ENCODE data around the gene SLAMF7. TPM values are rescaled to one million over a fixed set of nuclear protein-coding genes. Genes with fewer than 3 reads are reported as not detected.
A peak's percentile ranks its signal among the peaks of the same experiment; 100 is the strongest.
"Not testable (repeated sequence)": the region's sequence is repeated elsewhere in the genome, so short reads cannot be mapped to it uniquely, and the experiment has no call there.

SLAMF7 gene
- total RNA-seq, 1 donor: not detected

DNA sequence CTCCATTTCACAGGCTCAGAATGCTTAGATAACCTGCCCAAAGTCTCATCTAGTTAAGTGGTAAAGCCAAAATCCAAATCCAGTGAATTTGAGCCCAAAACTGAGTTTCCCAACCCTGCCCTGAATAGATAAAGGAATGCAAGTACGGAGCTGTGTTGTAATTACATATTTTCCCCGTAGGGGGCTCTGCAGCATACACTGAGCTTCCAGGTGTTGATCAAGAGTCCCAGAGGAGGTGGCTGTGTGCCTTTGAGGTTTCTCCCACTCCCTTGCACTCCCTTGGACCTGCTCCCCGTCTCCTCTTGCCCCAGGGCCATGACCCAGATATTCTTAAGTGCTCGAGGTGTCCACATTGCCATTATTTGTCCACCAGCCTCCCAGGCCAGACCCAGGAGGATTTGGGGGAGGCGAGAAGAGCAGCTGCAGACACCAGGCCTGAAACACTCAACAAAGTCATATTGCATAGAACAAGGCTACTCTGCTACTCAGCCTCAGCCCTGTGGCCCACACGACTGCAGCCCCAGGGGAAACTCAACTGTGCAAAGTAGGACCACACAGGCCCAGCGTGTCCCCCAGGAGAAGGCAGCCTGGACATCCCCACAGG, 38.5 kb downstream of the SLAMF7 start:
- peak; percentile 6 for DNase-seq (ENCODE audit: low read depth)
- TF ChIP-seq, protein P1, sequence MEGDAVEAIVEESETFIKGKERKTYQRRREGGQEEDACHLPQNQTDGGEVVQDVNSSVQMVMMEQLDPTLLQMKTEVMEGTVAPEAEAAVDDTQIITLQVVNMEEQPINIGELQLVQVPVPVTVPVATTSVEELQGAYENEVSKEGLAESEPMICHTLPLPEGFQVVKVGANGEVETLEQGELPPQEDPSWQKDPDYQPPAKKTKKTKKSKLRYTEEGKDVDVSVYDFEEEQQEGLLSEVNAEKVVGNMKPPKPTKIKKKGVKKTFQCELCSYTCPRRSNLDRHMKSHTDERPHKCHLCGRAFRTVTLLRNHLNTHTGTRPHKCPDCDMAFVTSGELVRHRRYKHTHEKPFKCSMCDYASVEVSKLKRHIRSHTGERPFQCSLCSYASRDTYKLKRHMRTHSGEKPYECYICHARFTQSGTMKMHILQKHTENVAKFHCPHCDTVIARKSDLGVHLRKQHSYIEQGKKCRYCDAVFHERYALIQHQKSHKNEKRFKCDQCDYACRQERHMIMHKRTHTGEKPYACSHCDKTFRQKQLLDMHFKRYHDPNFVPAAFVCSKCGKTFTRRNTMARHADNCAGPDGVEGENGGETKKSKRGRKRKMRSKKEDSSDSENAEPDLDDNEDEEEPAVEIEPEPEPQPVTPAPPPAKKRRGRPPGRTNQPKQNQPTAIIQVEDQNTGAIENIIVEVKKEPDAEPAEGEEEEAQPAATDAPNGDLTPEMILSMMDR (IDR thresholded peaks at IDR 0.05; ENCODE audit: insufficient read depth, low read length): no peak

DNA sequence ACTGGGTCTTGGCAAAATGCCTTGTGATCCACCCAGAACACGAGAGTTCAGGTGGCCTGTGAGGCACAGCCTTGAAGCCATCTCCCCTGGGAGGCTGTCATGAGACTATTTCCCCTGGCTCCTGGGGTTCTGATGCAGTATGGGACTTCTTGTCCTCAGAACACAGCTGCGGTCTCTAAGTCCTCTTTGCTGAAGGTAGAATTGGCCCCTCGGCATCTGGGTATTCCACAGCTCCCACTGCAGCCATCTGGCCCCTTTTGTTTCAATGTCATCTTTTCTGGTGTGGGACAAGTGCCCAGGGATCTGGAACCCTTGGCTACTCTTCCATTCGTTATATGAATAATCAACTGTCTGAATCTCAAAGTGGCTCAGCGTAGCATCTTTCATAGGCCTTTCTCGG, 39.9 kb downstream of the SLAMF7 start:
- no peak for DNase-seq (ENCODE audit: low read depth)
- no peak overlapping the region for H3K4me3 ChIP-seq (ENCODE audit: low read depth, low read length)
- TF ChIP-seq, protein P1 (IDR thresholded peaks at IDR 0.05; ENCODE audit: insufficient read depth, low read length): no peak

More for the DNA sequence above, 38.5 kb downstream of the SLAMF7 start:
- no peak overlapping the region for H3K4me3 ChIP-seq (ENCODE audit: low read depth, low read length)

DNA sequence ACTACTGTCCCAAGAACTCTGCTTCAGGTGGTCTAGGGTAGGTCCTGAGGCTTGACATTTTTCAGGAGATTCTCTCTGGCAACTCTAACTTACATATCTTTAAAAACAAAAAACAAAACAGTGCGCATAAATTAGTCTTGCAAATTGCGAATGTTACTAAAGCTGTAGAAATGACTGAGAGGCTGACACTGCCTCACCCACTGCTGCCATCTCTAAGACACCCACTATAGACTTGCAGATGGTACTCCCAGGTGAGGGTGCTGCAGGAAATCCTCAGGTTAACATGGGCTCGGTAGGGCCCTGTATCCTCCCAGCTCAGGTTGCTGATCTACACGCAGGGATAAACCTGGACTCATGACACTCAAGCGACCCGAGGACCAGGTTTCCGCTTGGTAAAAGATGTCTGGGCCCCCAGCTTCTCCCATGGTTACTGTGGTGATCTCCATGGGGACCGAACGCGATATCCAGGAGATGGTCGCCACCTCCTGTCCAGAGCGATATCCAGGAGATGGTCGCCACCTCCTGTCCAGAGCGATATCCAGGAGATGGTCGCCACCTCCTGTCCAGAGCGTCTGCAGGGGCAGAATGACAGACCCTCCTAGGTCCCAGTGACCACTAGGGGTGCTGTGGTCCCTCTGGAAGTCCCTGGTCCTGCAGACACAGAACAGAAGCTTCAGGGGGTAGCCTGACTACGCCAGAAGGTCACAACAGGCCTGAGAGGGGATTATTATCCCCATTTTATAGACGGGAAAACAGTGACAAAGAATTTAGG, 40.8 kb downstream of the SLAMF7 start:
- no peak for DNase-seq (ENCODE audit: low read depth)
- H3K4me3 ChIP-seq (ENCODE audit: low read depth, low read length): no peak overlapping the region
- TF ChIP-seq, protein P1 (IDR thresholded peaks at IDR 0.05; ENCODE audit: insufficient read depth, low read length): peak; percentile 11

DNA sequence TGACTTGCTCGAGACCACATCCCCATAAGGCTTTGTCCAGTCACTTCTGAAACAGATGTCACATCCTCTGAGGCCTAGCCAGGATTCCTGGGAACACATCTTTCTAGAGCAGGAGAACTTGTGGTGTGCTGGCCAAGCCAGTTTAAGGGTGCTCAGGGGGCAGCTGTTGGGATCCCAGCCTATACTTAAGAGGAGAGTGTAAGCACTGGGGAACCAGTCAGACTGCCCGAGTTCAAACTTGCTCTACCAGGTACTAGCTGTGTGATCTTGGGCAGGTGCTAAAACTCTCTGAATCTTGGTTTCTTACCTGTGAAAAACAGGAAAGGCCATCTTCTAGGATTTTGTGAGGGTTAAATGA, 41.3 kb downstream of the SLAMF7 start:
- TF ChIP-seq, protein P1 (IDR thresholded peaks at IDR 0.05; ENCODE audit: insufficient read depth, low read length): no peak
- no peak for DNase-seq (ENCODE audit: low read depth)
- H3K4me3 ChIP-seq (ENCODE audit: low read depth, low read length): no peak overlapping the region

DNA sequence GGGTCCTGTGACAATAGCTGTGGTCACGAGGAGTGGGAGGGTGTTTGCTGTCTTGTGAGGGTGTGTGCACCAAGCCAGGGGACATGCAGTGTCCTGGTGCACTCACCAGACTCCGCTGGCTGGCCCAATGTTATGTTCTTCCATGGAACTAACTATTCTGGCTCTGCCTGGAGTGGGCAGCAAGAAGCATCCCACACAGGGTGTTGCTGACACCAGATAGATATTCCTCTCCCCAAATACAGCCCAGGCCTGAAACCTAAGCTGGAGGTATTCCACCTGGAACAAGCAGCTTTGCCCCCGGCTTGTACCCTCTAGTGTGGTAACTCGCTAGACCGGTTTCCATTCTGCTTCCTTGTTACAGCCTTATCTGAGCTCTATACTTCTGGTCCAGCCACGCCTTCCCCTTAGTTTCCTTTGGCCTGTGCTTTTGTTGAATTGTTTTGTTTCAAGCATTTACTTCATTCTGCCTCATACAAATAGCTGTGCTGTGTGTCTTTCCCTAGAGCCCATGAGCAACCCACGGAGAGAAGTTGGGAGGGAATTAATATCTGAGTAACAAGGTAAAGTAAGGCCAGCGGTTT, 42.2 kb downstream of the SLAMF7 start:
- TF ChIP-seq, protein P1 (IDR thresholded peaks at IDR 0.05; ENCODE audit: insufficient read depth, low read length): no peak
- no peak for DNase-seq (ENCODE audit: low read depth)

DNA sequence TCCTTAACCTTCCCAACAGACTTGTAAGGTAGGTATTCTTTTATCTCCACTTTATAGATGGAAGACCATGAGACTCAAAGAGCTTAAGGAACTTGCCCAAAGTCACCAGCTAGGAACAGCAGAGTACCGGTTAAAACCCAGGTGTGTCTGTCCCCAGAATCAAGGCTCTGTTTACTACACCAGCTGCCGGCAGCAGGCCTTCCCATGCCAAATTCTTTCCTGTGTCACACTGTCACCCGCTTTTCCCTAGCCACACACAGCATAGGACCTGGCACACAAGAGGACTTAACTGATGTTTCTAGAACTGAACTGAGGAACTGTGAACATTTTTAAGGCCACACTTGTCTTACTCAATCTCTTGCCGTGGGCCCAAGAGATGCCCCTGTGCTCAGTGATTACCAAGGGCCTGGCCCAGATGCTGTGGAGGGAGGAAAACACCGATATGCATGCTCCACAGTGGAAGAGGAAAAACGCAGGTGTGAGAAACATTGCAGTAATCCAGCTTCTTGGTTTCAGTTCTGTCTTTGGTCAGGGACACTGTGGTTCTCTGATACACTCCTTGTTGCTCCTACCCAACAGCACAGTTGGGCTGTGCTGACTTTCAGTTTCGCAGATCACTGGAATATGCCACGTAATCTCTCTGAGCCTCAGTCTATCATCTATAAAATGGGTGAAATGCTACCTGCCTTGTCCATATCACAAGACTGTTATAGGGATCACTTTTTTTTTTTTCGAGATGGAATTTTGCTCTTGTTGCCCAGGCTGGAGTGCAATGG, 43.1 kb downstream of the SLAMF7 start:
- TF ChIP-seq, protein P1 (IDR thresholded peaks at IDR 0.05; ENCODE audit: insufficient read depth, low read length): no peak
- no peak for DNase-seq (ENCODE audit: low read depth)
- H3K4me3 ChIP-seq (ENCODE audit: low read depth, low read length): no peak overlapping the region

More for the DNA sequence above, 42.2 kb downstream of the SLAMF7 start:
- no peak overlapping the region for H3K4me3 ChIP-seq (ENCODE audit: low read depth, low read length)

DNA sequence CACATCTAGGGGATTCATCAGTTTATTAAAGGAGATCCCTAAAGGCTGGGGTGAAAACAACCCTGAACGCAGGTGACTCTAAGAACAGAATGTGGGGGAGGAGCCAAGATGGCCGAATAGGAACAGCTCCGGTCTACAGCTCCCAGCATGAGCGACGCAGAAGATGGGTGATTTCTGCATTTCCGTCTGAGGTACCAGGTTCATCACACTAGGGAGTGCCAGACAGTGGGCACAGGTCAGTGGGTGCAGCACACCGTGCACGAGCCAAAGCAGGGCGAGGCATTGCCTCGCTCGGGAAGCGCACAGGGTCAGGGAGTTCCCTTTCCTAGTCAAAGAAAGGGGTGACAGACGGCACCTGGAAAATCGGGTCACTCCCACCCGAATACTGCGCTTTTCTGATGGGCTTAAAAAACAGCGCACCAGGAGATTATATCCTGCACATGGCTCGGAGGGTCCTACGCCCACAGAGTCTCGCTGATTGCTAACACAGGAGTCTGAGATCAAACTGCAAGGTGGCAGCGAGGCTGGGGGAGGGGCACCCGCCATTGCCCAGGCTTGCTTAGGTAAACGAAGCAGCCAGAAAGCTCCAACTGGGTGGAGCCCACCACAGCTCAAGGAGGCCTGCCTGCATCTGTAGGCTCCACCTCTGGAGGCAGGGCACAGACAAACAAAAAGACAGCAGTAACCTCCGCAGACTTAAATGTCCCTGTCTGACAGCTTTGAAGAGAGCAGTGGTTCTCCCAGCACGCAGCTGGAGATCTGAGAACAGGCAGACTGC, 44.1 kb downstream of the SLAMF7 start:
- not testable (repeated sequence) for H3K4me3 ChIP-seq (ENCODE audit: low read depth, low read length); DNase-seq (ENCODE audit: low read depth)

Data from fibroblast of the aortic adventitia (primary cell).